HG03439 (cell line): ENCODE results near the gene DLL1.
A peak's percentile ranks its signal among the peaks of the same experiment; 100 is the strongest.

Source experiments
- ATAC-seq: cut with Tn5 transposase; IDR thresholded peaks from one replicate; pipeline ENCODE4 v1.9.1; 2021; ENCODE audit warnings: mild to moderate bottlenecking, moderate library complexity; ENCODE audit not compliant: unreplicated experiment

Gene DLL1

DNA sequence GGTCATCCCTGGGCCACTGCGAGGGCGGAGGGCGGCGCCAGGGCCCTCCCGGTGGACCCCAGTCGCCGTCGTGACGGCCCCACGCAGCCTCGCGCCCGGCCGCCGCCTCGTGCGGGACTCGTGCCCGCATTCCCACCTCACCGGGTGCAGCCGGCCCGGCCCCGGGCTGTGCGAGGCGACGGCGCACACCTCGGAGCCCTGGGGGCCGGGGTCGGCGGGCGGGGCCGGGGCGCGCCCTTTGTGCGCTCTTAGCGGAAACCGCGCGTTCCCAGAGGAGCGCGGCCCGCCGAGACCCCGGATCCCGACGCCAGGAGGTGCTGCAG lies 5.5 kb upstream of the DLL1 start:
- no peak for ATAC-seq

DNA sequence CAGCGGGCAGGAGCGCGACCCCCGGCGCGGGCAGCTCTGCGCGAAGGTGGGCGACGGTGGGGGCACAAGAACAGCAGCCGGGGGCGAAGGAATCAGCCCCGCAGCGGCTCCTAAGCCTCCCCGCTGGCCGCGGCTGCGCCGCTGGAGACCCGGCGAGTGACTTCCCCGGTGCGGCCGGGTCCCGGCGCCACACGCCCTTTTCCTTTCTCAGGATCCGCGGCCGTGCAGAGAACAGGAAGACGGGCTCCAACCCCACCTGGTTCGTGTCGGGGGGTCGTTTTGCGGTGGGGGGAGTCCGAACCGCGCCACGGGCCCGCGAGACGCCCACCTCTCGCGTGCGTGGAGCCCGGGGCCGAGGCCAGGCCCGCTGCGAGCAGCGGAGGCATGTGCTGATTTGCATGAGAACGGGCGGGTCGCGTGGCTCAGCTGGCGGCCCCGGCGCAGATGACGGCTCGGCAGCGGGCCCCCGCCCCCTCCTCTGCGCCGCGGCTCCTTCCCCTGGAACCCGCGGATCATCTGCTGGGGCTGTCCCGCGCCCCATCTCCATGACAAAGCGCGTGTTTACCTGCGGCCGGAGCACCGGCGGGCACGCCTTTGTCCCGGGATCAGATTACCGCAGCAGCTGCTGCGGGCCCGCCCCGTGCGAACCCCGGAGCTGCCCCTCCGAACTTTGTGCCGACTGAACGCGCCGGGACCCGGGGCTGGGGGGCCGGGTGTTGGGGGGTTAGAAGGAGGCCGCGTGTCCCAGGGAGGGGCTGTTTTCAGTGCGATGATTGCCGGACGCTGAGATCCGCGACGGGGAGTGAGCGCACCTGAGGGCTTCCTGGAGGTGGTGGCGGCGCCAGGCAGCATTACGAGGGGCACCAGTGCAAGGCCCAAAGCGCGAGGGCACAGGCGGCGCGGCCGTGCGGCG lies 4.9 kb upstream of the DLL1 start:
- peak; percentile 54 for ATAC-seq

GRCh38 chr6:170294813-170295509 lies 4.1 kb upstream of the DLL1 start:
- ATAC-seq: no peak

DNA sequence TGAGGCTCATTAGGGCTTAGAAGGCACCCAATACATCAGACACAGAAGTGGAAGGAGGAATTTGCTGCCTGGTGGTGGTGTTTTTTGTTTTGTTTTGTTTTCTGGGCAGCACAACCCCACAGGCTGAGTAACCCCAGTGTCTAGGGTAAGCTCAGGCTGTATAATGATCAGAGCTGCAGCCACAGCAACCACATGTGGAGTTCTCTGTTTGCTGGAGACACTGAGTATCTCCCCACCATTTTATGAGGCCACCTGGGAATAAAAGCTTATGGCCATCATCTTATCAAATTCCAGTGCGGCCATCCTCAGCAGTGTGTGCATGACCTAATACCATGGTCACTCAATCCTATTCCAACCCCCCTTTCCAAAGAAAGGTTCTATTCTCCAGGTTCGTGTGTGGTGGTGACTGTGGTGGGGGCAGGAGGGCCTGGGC lies 3.4 kb upstream of the DLL1 start:
- ATAC-seq: no peak

DNA sequence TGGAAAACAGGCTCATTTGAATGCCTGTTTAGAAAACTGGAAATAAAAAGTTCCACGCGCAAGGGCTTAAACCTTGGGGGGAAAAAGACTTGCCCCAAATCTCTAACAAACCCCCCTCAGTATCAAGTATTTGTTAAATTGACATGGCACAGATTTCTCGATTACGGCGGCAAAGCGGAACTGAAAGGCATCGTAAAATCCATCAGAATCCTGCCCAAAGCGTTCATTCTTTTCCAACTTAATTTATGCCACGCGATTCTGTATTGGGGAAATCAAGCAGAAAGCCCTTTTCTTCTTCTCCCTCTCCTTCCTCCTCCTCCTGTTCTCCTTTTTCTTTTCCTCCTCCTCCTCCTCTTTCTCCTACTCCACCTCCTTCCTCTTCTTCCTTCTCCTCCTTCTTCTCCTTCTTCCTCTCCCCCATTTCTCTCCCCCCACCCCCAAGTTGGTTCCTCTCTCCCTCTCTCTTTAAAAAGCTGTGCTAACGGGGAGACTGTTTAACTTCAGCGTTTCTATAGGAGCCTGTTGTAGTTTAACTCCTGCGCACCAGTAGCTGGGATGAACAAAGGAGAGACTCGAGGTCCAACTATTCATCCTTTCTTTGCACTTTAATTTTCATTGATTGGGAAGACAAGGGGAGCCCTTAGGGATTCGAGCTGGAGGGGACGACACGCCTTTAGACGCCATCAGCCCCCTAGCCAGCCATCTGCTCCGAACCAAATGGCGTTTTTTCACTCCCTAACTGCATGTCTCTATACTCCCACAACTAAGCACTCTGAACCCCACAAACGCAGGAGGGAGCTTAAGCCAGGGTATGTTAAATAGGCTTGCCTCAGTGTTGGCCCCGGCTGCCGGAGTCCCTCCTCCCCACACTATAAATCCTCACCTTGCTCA lies 2.7 kb upstream of the DLL1 start:
- ATAC-seq: no peak

DNA sequence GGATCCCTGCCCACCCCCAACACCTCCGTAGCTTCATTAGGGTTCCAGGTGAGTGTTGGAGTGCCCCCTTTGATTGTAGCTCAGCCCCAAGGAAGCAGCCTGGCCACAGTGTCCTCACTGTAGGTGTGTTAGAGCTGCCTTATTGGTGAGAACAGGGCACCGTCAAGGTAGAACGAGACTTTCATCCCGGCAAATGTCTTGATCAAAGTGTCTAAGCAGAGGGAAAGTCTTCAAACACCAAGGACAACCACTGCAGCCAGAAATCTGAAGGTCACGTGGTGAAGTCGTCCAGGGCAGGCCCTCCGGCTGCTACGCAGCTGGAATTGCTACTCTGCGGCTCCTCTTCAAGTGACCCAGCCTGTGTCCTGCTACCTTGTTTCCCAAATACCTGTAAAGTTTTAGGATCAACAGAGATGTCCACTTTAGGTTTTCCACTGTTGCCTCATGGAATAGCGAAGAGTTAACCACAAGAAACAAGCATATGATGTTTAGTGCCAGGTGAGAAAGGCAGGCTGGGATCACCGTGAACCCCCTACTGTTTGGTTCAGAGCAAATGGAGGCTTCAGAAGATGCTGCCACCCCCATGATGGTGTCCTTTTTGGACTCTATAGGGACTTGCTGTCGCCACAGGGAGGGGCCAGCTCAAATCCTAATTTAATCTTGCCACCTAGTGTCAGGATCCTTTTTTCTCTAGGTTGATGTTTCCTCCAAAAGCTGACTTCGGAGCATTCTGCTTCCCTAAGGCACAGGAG lies 1.7 kb upstream of the DLL1 start:
- no peak for ATAC-seq

DNA sequence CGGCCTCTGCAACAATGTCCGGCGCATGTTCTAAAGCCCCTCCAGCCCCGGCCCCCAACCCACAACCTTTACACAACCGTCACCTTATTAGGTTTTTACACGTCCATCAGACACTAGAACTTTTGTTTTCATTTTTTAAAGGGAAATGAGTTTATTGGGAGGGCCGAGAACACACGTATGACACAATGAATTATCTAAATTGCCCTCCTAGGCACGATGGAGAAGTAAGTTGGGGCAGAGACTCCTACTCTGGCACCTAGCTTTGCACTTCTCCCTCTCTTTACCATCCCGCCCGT lies 1.2 kb upstream of the DLL1 start:
- no peak for ATAC-seq

DNA sequence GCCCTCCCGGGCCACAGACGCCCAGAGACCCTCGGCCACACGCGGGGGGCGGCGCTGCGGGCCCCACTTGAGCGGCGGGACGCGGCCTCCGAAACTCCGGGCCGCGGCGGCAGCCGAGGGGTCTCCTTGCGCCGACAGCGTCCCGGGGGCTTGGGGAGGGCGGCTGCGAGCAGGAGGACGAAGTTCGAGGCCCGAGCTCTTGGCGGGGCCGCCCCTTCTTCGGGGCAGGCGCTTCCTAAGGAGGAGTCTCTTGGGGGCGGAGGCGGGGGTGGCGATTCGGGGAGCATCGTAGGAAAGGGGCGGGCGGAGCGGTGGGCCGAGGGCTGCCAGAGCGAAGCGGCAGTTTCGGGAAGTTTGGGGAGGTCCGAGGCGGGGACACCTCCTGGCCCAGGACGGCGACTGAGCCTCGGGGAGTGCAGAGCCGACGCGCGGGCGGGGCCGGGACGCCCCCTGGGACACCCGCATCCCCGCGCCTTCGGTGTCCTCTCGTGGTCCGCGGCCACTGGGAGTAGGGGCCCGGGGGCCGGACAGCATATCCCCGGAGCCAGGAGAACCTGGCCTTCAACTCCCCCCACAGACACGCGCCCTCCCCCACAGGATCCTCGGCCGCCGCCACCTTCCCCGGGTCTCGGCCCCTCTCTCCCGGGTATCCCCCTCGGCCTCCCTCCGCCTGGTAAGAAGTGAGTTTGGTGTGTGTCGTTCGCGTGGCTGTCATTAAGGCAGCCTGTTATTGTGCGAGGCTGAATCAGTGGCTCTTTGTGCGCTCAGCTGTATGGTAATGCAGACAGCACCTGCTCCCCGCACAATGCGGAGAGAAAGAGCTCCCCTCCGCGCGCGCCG lies 613 bp upstream of the DLL1 start:
- ATAC-seq: no peak

GRCh38 chr6:170289951-170290295 lies 955 bp downstream of the DLL1 start:
- no peak for ATAC-seq

GRCh38 chr6:170289180-170289931 lies 1.5 kb downstream of the DLL1 start:
- ATAC-seq: no peak

DNA sequence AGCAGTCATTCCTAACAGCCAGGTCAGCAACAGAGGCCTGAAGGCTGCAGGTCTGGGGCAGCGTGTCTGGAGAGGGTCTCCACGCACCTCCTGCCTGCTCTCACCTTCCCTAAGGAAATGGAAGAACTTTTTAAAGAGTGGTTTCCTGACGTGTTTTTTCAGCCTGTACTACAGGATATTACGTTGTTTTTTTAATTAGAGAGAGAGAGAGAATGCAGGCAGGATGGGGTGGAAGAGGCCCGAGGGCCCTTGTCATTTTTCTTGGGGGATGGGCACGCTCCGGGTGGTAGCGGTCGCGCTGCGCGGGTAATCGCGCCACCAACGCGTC lies 2.1 kb downstream of the DLL1 start:
- no peak for ATAC-seq

DNA sequence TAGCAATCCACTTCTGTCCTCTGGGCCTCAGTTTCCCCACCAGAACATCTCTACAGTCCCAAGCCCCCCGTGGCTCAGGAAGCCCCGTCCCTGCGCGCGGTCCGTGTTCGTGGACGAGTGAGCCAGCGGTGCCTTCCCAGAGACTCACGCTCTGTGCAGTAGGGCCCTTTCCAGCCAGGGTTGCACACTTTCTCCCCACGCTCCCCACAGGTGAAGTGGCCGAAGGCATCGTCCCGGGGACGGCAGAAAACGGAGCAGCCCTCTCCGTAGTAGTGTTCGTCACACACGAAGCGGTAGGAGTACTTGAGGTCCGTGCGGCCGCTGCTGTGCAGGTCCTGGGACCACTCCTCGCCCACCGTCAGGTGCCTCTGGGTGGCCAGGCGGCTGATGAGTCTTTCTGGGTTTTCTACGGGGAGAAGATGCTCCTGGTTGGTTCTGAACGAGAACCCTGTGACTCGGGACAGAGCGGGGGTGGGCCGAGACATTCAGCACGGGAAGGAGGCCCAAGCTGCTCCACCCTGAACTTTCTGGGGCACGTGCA lies 2.7 kb downstream of the DLL1 start:
- ATAC-seq: no peak

DNA sequence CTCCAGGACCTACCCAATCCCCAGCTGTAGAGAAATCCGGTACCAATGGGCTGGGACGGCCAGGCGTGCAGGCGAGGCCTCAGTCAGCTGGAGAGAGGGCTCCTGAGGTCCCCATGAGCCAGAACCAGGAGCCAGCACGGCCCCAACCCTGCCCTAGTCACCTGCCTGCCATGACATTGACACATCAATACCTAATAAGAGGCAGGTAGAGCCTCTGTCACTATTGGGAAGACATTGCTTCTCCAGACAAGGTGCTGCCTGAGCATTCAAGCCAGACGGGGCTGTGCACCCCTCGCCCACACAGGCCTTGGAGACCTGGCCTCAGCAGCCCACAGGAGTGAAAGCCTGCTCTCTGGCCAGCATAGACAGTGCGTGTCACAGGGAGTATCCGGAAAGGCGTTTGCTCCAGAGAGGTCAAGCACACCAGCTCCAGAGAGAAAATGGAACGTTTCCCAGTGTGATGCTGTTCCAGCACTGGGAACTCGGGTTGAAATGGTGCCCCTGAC lies 3.5 kb downstream of the DLL1 start:
- ATAC-seq: no peak

GRCh38 chr6:170286934-170287265 lies 4.0 kb downstream of the DLL1 start:
- ATAC-seq: no peak

DNA sequence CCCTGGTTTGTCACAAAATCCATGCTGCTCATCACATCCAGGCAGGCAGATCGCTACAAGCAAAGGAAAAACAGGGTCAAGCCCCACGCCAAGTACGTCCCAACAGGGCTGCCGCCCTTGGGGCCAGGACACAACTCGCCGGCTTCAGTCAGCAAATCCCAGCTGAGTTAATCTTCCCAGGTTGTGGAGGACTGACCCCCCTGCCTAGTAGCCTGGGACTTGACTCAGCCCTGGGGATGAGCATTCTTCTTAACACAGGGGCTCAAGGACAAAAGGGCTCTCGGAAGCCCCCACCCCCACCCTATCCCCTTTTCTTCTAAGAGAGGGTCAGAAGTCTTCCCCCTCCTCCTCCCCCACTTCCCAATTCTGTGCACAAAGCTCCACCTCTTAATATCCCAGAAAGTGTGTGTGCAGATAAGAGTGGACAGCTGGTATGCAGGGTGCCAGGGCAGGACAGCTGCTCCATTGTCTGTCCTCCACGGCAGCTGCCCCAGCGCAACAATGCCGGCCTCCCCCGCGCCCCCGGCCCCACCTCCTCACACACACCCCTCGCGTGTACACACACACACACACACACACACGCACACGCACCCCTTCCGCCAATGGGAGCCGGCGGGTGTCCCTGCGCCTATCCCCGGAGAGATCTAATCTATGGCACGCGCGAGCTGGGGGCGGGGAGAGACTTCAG lies 4.5 kb downstream of the DLL1 start:
- ATAC-seq: no peak

DNA sequence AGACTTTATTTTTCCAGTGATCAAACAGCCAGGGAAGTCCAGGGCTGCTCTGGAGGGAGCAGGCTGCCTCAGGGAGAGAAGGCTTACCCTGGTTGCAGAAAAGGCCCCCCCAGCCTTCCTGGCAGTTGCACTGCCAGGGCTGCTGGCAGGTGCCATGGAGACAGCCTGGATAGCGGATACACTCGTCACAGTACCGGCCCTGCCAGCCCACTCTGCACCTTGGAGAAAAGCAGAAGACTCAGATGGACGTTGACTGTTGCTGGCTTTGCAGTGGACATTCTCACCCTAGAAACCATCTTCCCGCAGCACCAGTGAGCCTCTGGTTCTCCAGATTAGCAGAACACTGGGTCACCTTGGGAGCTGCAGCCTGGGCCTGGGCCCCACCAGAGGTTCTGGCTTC lies 5.4 kb downstream of the DLL1 start:
- no peak for ATAC-seq

DNA sequence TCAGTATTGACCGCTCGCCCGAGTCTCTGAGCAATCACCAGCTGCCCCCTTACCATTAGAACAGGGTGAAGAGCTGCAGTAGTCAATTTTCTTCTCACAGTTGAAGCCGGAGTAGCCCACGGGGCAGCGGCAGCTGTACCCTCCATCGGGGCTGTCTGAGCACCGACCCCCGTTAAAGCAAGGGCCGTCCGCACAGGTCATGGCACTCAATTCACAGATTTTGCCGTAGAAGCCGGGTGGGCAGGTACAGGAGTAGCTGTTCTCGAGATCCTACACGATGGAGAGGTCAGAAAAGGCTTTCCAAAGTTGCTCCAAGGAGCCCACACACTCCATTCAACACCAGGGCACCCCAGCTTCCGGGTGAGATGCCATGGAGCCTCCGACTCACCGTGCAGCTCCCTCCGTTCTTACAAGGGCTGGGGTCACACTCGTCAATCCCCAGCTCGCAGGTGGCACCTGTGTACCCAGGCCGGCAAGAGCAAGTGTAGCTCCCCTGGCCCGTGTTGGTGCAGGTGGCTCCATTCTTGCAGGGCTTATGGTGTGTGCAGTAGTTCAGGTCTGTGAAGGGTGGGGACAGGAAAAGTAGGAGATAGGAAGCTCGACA lies 5.9 kb downstream of the DLL1 start:
- ATAC-seq: no peak

GRCh38 chr6:170284126-170284773 lies 6.6 kb downstream of the DLL1 start:
- ATAC-seq: no peak
